Embryonic facial prominence (tissue), 1 donor: ENCODE results near the gene EIF5A.
"Not testable (repeated sequence)": the region's sequence is repeated elsewhere in the genome, so short reads cannot be mapped to it uniquely, and the experiment has no call there.

Source experiments
- DNase-seq: peaks from one replicate; pipeline ENCODE4 v3.0.0-alpha.2; 2016; ENCODE audit errors: extremely low spot score

EIF5A gene

DNA sequence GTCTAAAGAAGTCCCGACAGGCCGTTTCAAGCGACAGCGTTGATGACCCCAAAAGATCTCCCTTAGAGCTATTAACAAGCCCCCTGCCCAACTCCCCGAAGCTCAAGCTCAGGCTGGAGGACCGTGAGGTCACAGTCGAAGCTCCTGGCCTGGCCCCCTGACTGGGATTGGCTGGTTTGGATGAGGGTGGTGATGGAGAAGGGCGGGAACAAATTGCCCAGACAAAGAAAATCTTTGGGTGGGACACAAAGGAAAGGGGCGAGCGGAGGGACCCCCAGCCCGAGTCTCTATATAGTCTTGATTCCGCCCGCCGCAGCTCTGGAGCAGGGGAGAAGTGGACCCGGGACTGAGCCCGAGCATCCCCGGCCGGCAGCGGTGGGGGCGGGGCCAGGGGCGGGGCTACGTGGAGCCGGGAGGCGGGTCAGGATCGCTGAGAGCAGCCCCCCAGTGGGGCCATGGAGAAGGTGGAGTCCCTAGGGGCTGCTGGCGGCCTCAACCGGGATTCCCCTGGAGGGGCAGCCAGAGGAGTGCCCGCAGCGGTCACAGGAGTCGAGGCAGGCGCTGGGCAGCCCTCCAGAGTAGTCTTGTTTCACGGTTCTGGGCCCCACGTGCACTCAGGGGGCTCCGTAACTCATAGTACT lies 22.7 kb downstream of the EIF5A start:
- DNase-seq = peak; percentile 79

DNA sequence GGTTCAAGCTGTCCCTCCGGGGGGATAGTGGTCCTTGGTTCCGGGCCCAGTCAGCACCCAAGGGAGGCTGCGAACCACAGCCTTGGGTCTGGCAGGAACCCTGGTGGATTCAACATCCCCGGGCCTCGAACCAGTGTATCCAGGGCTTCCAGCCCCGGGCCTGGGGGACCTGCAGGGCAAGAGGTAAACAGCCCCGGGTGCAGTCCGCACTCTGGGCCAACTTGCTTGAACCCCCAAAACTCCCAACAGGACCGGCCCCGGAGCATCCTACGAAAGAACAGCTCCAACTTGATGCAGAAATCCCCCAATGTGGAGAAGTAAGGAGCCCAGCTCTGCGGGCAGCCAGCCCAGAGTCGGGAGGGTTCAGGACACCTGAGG lies 23.2 kb downstream of the EIF5A start:
- DNase-seq = no peak

DNA sequence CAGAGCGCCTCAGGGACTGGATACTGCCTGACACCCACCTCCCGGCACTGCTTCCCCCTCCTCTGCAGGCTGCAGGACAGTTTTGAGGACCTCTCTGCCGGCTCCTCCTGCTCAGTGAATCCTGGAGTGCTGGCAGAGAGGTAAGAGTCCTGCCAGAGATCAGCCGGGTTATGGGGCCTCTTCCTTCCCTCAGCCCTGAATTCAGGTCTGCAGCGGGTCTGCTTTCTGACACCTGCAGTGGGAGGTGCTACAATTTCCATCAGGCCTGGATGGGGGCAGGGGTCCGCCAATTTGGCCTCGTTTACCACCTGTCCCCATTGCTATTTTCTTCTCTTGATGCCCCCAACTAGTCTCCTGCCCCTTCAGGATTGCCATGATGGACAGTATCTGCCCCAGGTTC lies 24.7 kb downstream of the EIF5A start:
- DNase-seq = no peak

DNA sequence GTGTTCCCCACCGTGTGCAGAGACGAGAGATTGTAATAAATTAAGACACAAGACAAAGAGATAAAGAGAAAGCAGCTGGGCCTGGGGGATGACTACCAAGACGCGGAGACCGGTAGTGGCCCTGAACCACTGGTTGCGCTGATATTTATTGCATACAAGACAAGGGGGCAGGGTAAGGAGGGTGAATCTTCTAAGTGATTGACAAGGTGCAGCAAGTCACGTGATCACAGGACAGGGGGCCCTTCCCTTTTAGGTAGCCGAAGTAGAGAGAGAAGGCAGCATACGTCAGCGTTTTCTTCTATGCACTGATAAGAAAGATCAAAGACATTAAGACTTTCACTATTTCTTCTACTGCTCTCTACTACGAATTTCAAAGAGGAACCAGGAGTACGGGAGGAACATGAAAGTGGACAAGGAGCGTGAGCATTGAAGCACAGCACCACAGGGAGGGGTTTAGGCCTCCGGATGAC lies 25.2 kb downstream of the EIF5A start:
- not testable (repeated sequence) for DNase-seq

DNA sequence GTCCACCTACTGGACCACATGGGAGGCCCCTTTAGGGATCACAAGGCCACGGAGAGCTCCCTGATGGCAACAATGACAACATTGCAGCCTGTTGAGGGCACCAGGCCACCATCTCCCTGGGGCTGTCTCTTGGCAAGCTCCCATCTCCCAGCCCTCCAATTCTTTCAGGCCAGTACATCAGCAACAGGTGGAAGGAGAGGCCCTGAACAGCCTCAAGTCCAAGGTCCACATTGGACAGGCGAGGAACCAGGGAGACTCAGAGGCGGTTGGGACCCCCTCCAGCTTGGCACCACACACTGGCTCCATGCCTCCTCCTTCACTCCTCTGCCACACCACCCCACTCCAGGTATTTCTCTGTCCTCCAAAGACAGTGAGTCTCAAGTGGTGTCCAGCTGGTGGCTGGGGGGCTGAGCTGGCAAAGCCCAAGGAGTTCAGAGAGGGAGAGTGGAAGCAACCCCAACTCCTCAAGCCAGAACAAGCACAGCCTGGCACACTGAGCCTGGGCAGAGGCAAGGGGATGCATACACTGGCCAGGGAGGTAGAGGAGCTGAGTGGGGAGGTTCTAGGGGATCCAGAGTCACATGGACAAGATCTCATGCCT lies 27.6 kb downstream of the EIF5A start:
- no peak for DNase-seq

DNA sequence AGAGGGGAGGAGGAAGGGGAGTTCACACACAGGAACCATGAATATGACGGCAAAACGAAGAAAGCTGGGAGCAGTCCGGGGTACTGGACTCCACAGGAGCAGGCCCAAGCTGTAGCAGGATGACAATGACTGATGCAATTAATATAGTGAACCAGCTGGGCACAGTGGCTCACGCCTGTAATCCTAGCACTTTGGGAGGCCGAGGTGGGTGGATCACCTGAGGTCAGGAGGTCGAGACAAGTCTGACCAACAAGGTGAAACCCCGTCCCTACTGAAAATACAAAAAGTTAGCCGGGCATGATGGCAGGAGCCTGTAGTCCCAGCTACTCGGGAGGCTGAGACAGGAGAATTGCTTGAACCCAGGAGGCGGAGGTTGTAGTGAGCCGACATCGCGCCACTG lies 28.3 kb downstream of the EIF5A start:
- not testable (repeated sequence) for DNase-seq

DNA sequence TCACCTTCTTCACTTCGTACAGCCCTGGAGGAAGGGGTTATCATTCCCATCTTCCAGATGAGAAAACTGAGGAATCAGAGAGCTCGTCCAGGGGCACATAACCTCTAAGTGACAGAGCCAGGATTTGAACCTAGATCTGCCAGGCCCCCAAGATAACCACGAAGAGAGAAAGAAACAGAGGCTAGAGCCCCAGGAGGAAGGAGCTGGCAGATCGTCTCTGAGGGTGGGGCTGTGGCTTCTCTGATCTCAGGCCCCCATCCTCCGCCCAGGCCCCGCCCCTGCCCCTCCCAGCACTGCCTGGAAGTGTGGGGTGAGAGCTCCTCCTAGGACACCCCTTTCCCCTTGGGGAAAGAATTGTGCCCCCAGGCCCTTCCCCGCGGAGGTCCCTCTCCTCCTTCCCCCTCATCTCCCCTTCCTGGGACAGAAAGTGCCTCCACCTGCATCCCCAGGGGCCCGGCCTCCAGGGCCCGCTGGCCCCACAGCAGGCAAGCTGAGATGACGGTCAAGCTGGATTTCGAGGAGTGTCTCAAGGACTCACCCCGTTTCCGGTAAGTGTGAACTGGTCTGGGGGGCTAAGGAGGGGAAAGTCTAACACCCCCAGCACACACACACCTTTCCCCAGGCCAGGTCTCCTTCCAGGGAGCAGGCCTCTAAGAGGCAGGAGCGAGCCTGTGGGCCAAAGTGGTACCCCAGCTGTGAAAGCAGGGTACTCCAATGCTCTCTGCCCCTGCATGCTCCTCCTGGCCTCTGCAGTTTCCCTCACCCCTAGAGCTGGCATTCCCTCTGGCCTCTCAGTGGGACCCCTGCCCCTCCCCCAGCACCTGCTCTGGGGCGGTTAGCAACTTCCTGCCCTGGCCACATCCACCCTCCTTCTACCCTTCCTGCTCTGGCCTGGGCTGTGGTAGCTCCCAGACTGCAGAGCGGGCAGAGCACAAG lies 29.1 kb downstream of the EIF5A start, which contains the start of gene ACAP1:
ACAP1 (plus strand) TSS at position 290 of the 936 bp plus-strand sequence; CDS start at position 496, 206 bp downstream.
- DNase-seq = no peak

DNA sequence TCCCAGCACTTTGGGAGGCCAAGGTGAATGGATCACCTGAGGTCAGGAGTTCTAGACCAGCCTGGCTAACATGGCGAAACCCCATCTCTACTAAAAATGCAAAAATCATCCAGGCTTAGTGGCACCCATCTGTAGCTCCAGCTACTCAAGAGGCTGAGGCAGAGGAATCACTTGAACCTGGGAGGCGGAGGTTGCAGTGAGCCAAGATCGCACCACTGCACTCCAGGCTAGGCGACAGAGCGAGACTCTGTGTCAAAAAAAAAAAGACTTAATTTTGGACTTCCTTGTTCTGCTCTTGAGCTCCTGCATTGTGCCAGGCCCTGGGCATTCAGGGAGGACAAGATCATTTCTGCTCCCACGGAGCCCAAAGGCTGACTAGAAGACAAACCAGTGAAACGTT lies 30.2 kb downstream of the EIF5A start:
- DNase-seq = not testable (repeated sequence)

DNA sequence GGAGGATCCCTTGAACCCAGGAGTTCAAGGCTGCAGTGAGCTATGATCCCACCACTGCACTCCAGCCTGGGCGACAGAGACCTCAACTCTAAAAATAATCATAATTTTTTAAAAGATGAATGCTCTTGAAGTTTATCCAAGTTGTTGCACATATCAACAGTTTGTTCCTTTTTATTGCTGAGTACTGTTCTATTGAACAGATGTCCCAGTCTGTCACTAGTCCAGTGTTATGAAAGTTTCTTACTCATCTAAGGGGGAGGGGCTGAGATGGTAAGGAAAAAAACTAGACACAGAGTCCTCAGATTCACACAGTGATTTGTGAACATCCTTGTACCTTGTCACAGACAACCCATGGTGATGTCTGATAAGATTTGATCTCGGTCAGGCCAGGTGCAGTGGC lies 32.8 kb downstream of the EIF5A start:
- DNase-seq = no peak

DNA sequence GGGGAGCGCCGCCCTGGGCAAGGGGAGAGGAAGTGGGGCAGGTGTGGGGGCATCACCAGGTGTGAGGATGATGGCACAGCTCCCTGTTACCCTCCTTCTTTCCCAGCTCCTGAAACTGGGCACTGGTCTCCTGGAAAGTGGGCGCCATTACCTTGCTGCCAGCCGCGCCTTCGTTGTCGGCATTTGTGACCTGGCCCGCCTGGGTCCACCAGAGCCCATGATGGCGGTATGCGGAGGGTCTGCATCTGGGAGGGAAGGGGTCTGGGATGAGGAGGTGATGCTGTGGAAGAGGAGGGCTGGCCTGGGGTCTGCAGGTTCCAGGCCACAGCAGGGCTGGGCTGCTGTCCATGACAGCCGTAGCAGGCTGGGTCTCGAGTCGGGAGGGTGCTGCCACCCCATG lies 34.4 kb downstream of the EIF5A start:
- no peak for DNase-seq

DNA sequence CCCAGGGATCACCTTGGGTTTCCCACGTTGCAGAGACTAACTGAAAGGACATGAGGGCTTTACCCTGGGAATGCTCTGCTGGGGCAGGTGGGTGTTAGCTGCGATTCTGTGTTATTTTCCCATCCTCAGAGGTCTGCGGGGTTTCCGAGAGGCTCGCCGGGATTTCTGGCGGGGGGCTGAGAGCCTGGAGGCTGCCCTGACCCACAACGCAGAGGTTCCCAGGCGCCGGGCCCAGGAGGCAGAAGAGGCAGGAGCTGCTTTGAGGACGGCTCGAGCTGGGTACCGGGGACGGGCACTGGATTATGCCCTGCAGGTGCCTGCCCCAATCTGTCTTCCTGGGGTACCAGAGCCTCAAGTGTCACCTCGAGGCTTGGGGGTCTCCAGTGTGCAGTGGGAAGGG lies 35.8 kb downstream of the EIF5A start:
- no peak for DNase-seq

DNA sequence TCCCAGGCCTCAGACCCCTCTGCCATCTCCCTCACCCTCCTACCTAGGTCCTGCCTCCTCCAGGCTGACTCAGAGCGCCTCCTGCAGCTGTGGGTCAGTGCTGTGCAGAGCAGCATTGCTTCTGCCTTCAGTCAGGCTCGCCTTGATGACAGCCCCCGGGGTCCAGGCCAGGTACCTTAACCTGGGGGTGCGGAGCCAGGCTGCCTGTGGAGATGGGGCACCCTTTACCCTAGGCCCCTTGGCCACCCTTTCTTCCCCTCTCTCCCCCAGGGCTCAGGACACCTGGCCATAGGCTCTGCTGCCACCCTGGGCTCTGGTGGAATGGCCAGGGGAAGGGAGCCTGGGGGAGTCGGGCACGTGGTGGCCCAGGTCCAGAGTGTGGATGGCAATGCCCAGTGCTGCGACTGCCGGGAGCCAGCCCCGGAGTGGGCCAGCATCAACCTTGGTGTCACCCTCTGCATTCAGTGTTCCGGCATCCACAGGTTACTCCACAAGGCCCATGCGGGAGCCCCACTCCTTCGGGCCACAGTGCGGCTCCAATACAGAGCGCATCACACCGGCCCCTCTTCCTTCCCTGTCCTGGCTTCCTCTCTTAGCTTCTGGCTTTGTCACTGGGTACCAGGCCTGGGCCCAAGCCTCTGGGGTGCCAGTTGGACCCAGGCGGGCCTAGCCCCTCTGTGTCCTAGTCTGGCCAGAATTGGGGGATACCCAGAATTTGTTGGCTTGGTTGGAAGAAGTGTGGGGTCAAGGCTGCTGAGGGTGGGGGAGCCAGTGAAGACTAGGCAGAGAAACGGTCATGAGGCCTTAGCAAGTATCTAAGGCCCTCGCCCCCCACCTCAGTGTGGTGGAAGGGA lies 39.6 kb downstream of the EIF5A start:
- DNase-seq = no peak

DNA sequence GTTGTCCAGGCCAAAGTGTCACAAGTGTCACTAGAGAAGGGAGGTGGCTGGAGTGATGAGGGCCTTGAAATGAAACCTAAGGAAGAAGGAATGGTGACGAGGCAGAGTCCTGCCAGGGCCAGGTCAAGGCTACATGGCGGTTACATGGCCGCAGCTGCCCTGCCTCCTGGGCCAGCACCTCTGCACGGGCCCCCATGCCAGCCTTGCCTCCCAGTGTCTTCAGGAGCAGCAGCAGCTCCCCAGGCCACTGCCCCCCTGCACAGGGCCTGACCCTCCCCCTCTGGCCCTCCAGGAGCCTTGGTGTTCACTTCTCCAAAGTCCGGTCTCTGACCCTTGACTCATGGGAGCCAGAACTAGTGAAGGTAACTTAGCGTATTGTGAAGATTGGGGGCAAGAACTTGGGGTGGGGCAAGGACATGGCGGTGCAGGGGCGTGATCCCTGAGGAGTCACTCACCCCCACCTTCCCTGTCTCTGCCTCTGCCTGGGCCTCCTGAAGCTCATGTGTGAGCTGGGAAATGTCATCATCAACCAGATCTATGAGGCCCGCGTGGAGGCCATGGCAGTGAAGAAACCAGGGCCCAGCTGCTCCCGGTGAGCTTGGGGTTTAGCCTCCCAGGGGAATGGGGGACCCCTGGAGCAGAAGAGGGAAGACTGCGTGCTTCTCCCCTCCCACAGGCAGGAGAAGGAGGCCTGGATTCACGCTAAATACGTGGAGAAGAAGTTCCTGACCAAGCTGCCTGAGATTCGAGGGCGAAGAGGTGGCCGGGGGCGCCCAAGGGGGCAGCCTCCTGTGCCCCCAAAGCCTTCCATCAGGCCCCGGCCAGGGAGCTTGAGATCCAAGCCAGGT lies 40.4 kb downstream of the EIF5A start:
- no peak for DNase-seq

DNA sequence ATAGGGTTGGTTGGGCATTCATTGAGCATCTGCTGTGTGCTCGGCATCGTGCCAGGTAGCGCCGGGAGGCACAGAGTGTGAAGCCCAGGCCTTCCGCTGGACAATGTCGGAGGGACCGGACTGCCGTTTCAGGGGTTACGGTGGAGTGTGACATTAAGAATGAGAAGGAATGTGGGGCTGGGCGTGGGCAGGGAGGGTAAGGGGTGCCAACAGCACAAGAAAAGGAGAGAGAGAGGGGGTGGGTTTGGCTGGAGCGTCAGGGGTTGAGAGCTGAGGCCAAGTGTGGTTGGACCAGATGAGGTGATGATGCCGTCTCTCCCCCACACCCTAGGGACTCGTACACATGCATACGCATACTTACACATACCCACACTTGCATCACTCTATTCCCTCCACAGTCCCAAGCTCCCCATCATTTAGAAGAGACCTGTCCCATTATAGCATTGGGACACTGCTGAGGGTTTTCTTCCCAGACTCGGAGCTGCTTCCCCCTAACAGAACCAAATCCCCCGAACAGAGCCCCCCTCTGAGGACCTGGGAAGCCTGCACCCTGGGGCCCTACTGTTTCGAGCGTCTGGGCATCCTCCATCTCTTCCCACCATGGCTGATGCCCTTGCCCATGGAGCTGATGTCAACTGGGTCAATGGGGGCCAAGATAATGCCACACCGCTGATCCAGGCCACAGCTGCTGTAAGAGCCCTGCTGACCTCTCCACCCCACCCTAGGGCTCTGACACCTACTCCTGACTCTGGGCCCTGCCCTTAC lies 41.2 kb downstream of the EIF5A start:
- DNase-seq = no peak

DNA sequence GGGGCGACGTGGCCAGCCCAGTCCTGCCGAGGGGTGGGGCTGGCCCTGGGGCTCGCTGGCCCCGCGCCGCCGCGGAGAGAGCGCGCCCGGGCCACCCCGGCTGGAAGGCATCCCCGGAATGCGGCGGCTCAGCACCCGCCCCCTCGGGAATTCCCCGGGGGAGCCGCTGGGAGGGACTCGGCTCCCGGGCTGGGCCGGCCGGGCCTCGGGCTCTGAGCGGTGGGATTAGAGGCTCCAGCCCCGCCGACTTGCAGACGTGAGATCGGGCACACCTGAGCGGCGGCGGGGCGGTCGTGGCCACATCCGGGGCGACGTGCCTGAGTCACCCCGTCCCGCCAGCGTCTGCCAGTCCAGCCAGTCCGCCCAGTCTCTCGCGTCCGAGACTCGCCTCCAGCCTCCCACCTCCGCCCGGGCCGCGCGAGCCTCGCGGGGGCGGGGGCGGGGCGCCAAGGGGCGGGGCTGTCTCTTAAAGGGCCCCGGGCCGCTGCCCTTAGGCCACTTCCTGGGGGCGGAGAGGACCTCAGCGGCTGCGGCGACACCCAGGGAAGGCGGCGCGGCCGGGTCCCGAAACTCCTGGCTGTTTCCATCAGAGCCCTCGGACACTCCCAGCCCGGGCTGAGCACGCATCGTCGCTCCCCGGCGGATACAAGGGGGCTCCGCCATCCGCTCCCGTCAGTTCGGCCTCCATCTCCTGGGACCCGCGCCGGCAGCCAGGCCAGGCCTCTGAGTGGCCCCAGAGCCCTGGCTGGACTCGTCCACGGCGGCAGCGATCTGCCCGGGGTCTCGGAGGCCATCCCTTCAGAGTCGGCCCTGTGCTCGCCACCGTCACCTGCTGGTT lies 44.5 kb downstream of the EIF5A start, which contains the start of gene KCTD11:
KCTD11 (plus strand) TSS at position 498 of the 838 bp plus-strand sequence.
- no peak for DNase-seq

DNA sequence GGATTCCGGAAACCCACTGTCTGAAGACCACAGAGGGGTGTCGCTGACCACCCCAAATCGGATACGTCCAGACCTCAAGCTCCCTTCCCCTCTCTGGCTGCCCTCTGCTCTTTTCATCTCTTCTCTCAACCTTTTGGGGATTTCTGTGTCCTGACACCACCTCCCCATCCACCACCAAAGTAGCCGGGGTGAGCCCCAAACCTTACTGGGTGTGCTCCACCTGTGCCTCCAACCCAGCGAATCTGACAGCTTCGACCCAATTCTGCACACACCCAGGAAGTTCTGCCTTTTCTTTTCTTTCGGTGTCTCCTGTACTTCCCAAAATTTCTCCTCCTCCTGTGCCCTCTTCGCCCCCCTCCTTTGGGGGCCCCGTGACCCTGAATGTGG lies 45.1 kb downstream of the EIF5A start:
- no peak for DNase-seq

DNA sequence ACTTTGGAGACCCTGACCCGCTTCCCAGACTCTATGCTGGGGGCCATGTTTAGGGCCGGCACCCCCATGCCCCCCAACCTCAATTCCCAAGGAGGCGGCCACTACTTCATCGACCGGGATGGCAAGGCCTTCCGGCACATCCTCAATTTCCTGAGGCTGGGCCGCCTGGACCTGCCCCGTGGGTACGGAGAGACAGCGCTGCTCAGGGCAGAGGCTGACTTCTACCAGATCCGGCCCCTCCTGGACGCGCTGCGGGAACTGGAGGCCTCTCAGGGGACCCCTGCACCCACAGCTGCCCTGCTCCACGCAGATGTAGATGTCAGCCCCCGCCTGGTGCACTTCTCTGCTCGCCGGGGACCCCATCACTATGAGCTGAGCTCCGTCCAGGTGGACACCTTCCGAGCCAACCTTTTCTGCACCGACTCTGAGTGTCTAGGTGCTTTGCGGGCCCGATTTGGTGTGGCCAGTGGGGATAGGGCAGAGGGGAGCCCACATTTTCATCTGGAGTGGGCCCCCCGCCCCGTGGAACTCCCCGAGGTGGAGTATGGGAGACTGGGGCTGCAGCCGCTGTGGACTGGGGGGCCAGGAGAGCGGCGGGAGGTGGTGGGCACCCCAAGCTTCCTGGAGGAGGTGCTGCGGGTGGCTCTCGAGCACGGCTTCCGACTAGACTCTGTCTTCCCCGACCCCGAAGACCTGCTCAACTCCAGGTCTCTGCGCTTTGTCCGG lies 45.6 kb downstream of the EIF5A start:
- DNase-seq = no peak

DNA sequence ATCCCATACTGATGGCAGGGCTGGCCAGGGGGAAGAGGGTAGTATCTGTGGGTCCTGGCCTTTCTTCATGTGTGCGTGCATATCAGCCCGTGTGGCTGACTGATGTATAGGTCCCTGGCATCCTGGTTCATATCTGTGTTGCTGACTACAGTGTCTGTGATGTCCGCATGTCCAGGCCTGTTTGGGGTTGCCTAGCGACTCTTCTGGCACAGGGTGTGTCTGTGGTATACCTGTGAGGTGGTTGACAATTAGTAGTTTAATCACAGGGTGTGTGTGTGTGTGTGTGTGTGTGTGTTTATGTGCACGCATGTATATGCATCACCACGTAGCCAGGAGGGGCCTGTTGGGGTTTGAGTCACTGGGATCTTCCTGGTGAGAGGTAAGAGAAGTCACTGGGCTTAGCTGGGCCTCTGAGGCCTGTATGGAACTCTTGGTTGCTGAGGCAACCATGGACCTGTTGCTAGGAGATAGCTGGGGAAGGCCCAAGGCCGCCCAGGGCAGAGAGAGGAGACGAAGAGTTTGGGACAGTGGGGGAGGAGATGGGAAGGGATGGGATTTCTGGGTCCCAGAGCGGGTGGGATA lies 46.9 kb downstream of the EIF5A start:
- DNase-seq = no peak
